ENCODE data around the gene DNAI7.

DNA sequence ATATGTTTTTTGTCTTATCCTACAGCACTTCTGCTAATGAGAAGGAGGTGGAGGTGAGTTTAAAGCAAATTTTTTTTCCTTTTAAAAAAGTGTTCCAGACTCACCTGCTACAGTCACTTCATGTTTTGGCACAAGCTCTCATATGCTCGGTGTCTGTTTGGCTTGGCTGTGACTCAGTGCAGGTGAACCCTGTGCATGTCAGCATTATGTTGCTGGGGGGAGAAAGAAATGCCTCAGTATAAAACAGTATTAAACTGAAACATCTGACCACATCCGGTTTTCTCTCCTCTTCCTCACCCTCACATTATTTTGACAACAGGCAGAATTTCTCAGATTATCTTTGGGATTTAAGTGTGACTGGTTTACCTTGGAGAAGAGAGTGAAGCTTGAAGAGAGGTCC, 105.2 kb downstream of the DNAI7 start:
- TF ChIP-seq POLR2A (IDR thresholded peaks at IDR 0.05; ENCODE audit: borderline replicate concordance, extremely low read depth, insufficient read depth, insufficient read length) (no peak), EZH2 (IDR thresholded peaks at IDR 0.05) (no peak), CEBPB (IDR thresholded peaks at IDR 0.05; ENCODE audit: low read depth) (no peak), SP1 (IDR thresholded peaks at IDR 0.05; ENCODE audit: low read depth) (no peak)
- TF ChIP-seq, protein P1, sequence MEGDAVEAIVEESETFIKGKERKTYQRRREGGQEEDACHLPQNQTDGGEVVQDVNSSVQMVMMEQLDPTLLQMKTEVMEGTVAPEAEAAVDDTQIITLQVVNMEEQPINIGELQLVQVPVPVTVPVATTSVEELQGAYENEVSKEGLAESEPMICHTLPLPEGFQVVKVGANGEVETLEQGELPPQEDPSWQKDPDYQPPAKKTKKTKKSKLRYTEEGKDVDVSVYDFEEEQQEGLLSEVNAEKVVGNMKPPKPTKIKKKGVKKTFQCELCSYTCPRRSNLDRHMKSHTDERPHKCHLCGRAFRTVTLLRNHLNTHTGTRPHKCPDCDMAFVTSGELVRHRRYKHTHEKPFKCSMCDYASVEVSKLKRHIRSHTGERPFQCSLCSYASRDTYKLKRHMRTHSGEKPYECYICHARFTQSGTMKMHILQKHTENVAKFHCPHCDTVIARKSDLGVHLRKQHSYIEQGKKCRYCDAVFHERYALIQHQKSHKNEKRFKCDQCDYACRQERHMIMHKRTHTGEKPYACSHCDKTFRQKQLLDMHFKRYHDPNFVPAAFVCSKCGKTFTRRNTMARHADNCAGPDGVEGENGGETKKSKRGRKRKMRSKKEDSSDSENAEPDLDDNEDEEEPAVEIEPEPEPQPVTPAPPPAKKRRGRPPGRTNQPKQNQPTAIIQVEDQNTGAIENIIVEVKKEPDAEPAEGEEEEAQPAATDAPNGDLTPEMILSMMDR (IDR thresholded peaks at IDR 0.05 in 2 of 3, conservative IDR thresholded peaks at IDR 0.05 in 1 of 3; ENCODE audit: borderline replicate concordance in 1 of 3, insufficient read depth in 1 of 3, low read depth in 2 of 3, low read length in 2 of 3), result no peak

Measured in HCT116 (cell line).